ENCODE measurements around the gene HOXA5. TPM values are rescaled to one million over a fixed set of nuclear protein-coding genes. Genes with fewer than 3 reads are reported as not detected.

The HOXA5 gene
- total RNA-seq, 1 experiment from 2014 or later = not detected

DNA sequence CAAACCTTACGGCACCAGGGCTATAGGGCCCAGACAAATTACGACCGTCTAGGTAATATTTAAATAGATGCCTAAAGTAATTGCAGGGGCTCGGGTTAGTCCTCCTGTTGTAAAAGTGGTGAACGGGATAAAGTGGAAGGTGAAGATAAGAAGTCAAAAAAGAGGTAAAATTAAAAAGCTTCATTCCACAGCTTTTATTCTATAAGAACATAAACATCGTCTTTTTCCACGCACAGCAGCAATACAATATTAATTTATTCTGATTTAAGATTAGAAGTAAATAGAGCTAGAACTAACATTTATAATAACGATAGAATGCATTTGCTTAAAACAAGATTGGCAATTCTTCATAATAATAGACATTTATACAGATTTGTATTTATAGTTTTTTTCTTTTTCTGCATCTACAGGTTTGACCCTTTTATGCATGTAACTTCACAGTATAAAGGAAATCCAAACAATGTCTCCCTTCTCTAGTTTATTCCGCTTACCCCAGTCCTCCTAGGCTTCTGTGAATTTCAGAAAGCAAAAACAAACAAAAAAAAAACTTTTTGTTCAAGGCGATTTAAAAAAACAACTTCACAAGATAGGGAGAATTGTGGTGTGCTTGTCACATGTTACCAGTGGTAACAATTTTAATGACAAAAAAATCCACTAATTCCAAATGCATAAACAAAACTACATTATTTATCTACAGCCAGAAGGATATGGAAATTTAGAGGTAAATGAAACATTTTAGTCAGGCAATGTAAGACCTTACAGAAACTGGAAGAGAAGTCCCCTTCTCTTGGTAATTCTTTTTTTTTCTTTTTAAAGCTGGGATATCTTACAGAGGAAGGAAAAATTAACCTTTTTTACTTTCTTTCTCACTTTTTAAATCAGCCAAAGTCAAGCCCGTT, 27.2 kb upstream of the HOXA5 start:
- H4K8ac ChIP-seq (replicated peaks; ENCODE audit: insufficient read length, low read depth, low read length) = no peak overlapping the region
- H2AK5ac ChIP-seq (ENCODE audit: insufficient read length, low read length) = no peak overlapping the region
- no peak overlapping the region for H2BK5ac ChIP-seq (ENCODE audit: insufficient read length, low read length)
- H3K27ac Mint-ChIP-seq = no peak overlapping the region
- H3K27me3 Mint-ChIP-seq (ENCODE audit: low read depth) = peaks cover 98% of the 10 kb centered on the region
- H2BK12ac ChIP-seq (ENCODE audit: insufficient read length, low read depth, low read length) = no peak overlapping the region
- H4K5ac ChIP-seq (ENCODE audit: insufficient read length, low read depth, low read length) = no peak overlapping the region
- no peaks in the 10 kb centered on the region; a peak in 1 of 7 replicates for H3K36me3 Mint-ChIP-seq (ENCODE audit: insufficient read depth in 1 of 3, low read depth in 3 of 3)
- H3K56ac ChIP-seq (ENCODE audit: insufficient read length, low read depth, low read length) = no peak overlapping the region
- no peak for DNase-seq
- H3K4ac ChIP-seq (ENCODE audit: low read depth, low read length) = no peak overlapping the region
- H2BK120ac ChIP-seq (ENCODE audit: low read depth, low read length, poor library complexity, severe bottlenecking) = no peak overlapping the region
- no peak overlapping the region for H2BK20ac ChIP-seq (ENCODE audit: low read depth, low read length, poor library complexity, severe bottlenecking)
- H3K18ac ChIP-seq (ENCODE audit: insufficient read length, low read depth, low read length) = no peak overlapping the region
- no peaks in the 10 kb centered on the region for H3K23me2 ChIP-seq (ENCODE audit: insufficient read length, low read depth, low read length, poor library complexity, severe bottlenecking)
- H3K9me3 Mint-ChIP-seq = peaks cover 6 to 25% of the 10 kb centered on the region in 2 experiments
- TF ChIP-seq, protein P1, sequence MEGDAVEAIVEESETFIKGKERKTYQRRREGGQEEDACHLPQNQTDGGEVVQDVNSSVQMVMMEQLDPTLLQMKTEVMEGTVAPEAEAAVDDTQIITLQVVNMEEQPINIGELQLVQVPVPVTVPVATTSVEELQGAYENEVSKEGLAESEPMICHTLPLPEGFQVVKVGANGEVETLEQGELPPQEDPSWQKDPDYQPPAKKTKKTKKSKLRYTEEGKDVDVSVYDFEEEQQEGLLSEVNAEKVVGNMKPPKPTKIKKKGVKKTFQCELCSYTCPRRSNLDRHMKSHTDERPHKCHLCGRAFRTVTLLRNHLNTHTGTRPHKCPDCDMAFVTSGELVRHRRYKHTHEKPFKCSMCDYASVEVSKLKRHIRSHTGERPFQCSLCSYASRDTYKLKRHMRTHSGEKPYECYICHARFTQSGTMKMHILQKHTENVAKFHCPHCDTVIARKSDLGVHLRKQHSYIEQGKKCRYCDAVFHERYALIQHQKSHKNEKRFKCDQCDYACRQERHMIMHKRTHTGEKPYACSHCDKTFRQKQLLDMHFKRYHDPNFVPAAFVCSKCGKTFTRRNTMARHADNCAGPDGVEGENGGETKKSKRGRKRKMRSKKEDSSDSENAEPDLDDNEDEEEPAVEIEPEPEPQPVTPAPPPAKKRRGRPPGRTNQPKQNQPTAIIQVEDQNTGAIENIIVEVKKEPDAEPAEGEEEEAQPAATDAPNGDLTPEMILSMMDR (conservative IDR thresholded peaks at IDR 0.05) = no peak
- H3K79me1 ChIP-seq (ENCODE audit: insufficient read depth, low read depth, low read length, poor library complexity, severe bottlenecking) = no peaks in the 10 kb centered on the region
- H3K4me2 ChIP-seq (ENCODE audit: insufficient read depth, insufficient read length, low read length) = no peak overlapping the region
- H3K23ac ChIP-seq (ENCODE audit: insufficient read length, low read depth, low read length) = no peak overlapping the region
- no peak overlapping the region for H3K9ac ChIP-seq (ENCODE audit: extremely low read depth, insufficient read length, low read length)
- H4K20me1 ChIP-seq (ENCODE audit: control insufficient read depth, insufficient read depth, insufficient read length) = no peaks in the 10 kb centered on the region
- no peaks in the 10 kb centered on the region for H3K4me1 ChIP-seq (ENCODE audit: insufficient read depth, low read length)
- H4K91ac ChIP-seq (ENCODE audit: insufficient read length, low read depth, low read length) = no peak overlapping the region
- no peak overlapping the region for H3T11ph ChIP-seq (ENCODE audit: low read length)
- H3K79me2 ChIP-seq (ENCODE audit: insufficient read depth, low read length) = no peaks in the 10 kb centered on the region
- no peaks in the 10 kb centered on the region for H3K9me3 ChIP-seq (ENCODE audit: control insufficient read depth, low read depth, low read length)
- no CpG with 5 or more reads among the region's 11 CpGs for WGBS (ENCODE audit: extremely low coverage, insufficient read length, low lambda C conversion rate)
- H3K14ac ChIP-seq (ENCODE audit: insufficient read depth, low read length) = no peak overlapping the region
- no peak overlapping the region for H2AFZ ChIP-seq (ENCODE audit: low read length)
- peaks cover 0 to 6% of the 10 kb centered on the region in 2 experiments; a peak in 2 of 4 replicates for H3K4me1 Mint-ChIP-seq
- H2BK15ac ChIP-seq (ENCODE audit: low read depth, low read length) = no peak overlapping the region
- peaks cover 97% of the 10 kb centered on the region for H3K27me3 ChIP-seq (ENCODE audit: insufficient read depth, low read length)
- no peak overlapping the region for H3K4me3 Mint-ChIP-seq
- no peak overlapping the region for H3K27ac ChIP-seq (ENCODE audit: insufficient read length, low read depth, low read length)

All from H9 (cell line).